ENCODE measurements around the gene GRID1.

Gene GRID1

DNA sequence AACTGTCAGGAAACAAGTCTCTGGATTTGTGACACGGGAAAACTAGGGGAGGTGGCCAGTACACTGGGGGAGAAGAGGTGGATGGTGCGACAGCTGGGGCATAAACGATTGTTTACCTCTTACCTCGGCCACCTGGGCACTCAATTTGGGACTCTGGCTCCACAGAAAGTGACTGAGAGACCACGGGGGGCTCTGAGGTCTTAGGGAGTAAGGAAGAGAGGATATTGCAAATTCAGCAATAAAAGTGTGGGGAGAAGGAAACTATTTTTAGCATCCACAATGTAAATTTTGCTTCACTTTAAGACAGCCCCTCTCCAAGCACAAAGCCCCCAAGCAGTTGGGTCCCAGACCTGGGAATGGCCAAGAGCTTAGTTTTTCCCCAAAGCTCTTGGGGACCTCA is 440.5 kb downstream of the GRID1 start:
- DNase-seq (ENCODE audit: low read depth in 3 of 3): no peak

DNA sequence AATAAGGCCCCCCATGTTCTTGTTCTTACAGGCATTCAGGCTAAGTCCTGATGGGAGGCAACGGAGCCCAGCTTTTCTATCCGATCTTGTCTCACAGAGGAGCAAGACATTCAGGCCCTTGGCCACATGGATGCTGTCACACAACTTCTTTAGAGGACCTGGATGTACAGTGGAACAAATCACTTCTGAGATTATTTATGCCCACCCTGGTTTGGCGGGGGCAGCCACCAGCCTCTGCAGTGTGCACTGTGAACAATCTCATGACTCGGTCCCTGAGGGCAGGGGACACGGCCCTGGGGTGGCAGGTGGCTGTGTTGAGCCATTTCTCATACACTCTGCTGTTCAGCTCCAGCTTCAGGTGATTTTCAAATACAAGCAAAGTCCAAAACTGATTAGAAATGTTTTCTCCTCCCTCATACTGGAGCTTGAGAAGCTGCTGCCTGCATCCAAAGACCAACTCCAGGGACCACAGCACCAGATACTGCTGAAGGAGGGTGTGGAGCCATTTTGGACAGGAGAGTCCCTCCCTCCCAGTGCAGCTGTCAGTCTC is 441.3 kb downstream of the GRID1 start:
- no peak for DNase-seq (ENCODE audit: low read depth in 3 of 3)

DNA sequence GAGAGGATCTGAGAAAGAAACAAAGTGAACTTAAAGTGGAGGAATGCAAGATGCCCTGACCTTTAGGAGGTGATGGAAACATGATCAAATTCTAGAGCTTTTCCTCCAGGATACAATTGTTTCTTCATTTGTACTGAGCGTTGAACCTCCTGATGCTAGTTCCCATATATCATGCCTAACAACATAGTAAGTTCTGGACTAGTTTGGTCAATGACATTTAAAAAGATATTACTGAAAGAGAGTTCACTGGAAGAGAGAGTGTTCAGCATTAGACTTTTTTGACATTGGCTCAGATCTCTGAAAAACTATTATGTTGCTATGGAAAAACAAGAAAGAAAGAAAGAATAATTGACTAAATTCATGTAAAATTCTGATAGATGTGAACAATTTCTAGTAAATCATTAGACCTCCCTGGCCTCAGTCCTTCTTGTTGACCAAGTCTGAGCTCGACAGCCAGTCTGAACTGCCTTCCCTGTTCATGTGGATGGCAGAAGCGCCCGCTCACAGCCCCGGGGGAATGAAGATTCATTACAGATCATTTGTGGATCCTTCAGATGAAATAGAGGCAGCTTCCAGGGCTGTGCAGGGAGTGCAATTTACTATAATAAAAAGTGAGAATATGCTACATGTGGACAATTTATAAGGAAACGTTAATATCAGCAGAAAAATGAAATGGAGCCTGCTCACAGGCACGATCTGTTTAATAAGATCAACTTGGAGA is 442.1 kb downstream of the GRID1 start:
- DNase-seq (ENCODE audit: low read depth in 3 of 3): no peak

DNA sequence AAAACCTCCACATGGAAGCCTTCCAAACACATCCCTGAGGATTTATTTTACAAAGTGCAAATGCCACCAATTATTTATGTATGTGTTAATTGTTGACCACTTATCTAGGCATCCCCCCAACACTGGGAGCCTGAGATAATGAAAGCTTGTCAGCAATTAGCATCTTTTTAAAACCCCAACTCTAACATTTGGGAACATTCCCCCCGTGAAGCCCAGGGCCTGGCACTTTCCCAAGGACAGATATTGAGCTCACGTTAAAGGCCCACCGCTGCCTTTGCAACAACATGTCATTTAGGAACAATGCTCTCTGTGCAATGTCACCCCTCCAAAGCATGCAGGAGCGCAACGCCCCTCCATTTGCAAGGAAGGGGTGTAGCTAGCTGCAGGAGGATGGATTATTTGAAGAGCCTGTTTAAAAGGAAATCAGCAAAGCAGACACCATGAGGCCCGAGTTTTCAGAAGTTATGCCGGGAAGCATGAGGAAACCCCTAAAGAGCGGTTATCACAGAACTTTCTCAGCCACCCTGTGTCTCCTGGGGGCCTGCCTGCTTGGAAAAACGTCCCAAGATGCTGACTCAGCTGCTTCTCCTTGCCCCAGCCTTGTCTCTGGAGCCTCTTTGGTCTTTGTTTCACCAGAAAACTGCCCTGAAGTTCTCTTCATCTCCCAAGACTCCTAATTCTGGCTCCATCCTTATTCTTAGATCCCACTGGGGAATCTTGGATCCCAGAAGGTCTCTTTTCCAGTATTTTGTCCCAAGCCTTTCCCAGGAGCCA is 444.1 kb downstream of the GRID1 start:
- no peak for DNase-seq (ENCODE audit: low read depth in 3 of 3)

DNA sequence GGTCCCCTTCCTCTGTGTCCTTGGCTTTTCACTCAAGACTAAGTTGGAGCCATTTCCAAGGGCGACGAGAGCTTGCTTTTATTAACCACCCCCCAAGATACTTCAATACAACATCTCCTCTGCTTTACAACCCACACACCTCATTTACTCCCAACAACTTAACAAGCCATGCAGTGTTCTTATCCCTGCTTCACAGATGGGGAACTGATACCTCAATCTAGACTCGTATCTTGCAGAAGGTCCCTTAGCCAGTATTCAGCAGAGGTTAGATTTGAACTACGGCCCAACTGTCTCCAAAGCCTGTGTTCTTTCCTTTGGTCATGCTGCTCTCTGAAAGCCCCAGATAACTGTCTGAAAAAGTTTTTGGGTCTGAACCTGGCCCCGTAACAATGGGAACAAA is 444.8 kb downstream of the GRID1 start:
- DNase-seq (ENCODE audit: low read depth in 3 of 3): no peak

DNA sequence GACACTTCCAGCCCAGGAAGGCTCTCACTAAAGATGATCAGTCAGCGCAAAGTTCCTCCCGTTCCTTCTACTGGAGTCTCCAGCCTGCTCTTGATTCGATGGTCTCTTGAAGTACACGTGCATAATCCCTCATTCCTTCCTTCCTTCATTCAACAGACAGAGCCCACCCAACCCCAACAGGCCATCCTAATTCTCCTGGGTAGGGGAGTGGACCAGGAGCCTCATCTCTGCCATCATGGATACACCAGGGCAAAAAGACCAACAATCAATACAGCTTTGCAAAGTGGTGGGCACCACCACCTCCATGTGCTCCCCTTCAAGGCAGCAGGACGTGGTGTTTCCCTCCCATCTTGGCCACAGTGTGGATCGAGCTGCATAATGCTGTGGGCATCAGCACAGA is 446.3 kb downstream of the GRID1 start:
- no peak for DNase-seq (ENCODE audit: low read depth in 3 of 3)

DNA sequence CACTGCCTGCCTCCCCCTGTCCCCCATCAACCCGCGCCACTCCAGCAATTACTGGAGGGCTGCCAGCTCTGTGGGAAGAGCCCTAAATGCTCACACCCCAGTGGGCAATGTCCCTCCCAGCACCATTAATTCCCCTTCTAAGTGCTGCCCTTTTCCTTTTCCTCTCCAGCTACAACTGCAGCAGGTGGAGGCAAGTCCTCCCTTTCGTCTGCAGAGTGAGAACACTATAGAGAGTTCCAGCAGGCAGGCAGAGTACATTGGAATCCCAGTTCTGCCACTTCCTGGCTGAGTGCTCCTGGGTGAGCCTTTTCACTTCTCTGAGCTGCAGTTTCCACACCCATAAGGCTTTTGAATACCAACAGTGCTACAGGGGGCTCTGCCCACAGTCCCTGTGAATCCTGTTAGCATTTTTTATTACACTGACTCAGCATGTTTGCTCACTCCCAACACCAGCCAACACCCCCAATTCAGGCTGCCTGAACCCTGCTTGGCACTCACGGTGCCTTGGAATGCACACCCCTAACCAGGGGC is 447.0 kb downstream of the GRID1 start:
- DNase-seq (ENCODE audit: low read depth in 3 of 3): no peak

DNA sequence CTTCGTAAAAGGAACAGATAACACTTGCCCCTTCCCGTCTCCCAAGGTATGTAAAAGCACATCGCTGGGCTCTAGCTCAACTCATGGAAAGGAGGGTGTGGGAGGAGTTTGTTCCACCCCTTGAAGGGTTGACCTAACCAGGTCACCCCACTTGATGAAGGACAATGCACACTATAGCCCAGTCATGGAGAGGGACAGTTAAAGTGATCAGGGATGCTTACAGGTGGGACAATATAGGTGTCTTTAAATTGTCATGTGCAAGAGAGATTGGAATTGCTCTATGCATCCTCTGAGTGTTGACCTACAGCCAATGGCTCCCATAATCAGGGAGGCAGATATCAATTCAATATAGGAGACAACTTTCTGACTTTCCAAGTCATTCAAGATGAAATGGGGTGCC is 448.2 kb downstream of the GRID1 start:
- no peak for DNase-seq (ENCODE audit: low read depth in 3 of 3)

DNA sequence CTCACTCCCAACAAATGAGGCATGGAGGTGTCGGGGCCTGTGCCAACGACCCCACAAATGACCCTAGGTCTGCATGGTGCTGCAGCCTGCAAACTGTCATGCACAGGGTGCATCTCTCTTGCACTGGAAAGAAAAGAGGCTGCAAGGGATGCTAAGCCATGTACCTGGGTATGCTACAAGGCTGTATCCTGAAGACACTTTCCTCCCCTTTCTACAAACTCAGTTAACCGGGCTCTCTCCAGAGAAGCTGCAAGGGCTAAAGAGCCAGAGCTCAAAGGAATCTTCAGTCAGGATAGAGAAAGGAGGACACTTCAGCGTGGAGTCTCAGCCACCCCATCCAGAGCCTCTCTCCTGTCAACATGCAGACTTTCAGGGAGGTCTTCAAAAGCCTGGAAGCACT is 449.0 kb downstream of the GRID1 start:
- no peak for DNase-seq (ENCODE audit: low read depth in 3 of 3)

DNA sequence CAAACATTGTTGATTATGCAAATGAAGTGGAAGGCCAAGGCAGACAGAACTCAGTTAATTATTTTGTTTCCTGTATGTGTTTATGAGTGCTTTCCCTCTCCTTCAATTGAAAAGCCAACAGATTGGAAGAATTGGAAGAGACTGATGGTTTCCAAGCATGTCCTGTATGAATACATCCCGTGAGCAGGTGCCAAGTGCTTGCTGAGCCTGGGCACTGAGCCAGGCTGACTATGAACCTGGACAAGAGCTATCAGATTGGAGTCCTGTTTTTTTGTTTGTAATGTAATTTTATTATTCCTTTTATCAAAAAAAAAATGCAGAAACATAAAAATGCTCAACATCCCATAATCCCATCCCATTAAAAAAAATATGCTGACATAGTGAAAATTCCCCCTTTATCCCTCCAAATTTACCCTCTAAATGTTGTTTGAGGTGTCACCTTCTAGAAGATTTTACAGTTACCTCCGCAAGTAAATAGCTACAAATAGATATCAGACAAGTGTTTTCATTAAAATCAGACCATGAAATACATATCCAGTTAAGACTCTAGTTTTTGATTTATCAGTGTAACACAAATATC is 449.5 kb downstream of the GRID1 start:
- no peak for DNase-seq (ENCODE audit: low read depth in 3 of 3)

DNA sequence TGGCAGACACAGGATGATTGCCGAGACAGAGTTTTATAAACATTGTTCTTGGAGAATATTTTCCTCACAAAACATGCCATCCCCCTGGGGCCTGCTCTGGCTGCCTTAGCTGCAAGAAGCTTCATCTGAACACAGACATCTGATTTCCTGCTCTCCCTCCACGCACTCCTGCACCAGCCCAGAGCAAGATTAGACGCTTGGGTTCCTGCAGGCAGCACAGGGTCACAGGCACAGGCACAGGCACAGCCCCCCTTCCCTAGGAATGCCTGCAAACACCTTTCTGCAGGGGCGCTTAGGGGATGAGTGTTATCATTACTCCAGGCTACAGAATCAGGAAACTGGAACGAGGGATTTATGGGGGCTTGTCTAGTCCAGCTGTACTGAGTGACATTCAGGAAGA is 450.3 kb downstream of the GRID1 start:
- DNase-seq (ENCODE audit: low read depth in 3 of 3): no peak

DNA sequence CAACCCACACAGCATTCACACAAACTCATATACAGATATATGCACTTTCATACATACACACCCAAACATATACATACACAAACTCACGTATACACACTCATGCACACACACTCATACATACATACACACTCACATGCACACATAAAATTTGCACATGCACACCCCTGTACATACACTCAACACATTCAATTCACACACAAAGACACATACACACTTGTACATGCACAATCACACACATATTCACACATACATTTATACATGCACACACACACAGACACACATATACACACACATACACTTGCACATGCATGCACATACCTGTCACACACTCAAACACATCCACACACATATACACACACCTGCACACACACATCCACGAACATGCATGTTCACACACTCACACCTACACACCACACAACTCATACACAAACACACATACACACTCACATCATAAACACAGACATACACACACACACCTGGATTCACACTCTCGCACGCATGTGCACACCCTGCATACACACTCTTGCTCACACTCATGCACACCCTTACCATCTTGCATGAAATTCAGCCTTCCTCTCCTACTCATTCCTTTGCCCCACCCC is 451.2 kb downstream of the GRID1 start:
- no peak for DNase-seq (ENCODE audit: low read depth in 3 of 3)

DNA sequence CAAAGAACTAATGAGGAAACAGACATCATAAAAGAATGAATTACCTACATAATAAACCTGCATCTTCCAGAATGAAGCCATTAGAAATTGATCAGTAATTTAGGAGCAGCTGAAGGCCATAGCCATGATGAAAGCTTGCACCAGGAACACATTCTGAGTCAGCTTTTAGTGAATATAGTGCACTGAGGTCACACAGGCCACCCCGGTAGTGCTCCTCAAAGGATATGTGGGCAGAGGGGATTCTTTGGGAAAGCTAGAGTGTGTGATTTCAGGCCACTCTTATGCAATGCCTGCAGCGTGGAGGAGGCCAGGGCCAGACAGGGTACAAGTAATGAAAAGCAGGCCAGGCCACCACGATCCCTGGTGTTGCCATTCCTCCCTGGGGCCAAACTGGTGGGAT is 451.9 kb downstream of the GRID1 start:
- no peak for DNase-seq (ENCODE audit: low read depth in 3 of 3)

DNA sequence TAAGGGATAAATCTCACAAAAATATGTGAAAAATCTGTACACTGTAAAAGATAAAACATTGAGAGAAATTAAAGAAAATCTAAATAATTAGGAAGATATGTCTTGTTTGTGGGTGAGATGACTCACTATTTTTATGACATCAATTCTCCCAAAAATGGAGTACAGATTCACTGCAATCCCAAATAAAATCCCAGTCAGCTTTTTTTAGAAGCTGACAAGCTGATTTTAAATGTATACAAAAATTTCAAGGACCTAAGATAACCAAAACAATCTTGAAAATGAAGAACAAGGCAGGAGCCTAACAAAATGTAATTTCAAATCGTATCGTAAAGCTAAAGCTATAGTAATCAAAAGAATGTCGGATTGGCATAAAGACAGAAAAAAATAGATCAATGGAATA is 458.1 kb downstream of the GRID1 start:
- DNase-seq (ENCODE audit: low read depth in 3 of 3): no peak

DNA sequence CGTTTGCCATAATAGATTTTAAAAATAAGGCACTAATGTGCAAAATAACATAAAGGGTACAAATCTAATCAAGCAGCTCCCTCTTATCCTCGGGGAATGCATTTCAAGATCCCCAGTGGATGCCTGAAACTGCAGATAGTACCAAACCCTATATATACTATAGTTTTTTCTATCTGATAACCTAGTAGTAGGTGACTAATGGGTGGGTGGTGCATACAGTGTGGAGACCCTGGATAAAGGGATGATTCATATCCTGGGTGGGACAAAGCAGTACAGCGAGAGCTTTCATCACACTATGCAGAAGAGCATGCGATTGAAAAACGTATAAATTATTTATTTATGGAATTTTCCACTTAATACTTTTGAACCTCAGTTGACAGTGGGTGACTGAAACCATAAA is 464.5 kb downstream of the GRID1 start:
- DNase-seq (ENCODE audit: low read depth in 3 of 3): no peak

DNA sequence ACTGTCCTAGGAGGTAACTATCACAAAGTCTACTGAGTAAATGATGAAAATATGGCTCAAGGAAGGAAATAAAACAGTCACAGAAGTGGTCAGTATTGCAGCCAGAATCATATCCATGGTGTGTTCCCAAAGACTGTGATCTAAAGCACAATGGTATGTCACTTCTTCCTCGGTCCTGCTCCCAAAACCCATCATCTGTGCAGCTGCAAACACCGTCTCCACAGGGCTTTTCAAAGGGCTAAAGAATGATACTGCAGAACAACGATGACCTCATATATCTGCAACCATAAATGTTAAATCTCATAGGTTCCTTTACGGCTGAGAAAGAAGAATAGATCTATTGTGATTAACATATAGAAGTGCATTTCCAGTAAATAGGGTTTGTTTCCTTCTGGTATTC is 465.0 kb downstream of the GRID1 start:
- DNase-seq (ENCODE audit: low read depth in 3 of 3): no peak

DNA sequence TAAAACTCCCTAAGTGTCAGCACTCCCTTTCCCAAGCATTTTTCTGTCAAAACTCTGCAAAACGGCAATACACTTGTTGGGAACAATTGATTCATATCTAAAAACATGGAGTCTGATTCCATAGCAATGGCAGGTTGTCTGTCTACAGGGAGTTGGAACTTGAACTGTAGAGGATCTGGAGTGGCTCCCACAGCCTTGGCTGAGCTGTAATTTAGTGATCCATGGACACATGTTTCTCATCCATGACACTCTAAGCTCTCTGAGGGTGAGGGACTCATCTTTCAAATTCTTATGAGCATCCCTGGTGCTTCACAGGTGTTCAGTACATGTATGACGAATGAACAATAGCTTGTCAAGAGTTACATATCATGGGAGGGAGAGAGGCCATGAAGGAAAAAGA is 466.1 kb downstream of the GRID1 start:
- DNase-seq (ENCODE audit: low read depth in 3 of 3): no peak

DNA sequence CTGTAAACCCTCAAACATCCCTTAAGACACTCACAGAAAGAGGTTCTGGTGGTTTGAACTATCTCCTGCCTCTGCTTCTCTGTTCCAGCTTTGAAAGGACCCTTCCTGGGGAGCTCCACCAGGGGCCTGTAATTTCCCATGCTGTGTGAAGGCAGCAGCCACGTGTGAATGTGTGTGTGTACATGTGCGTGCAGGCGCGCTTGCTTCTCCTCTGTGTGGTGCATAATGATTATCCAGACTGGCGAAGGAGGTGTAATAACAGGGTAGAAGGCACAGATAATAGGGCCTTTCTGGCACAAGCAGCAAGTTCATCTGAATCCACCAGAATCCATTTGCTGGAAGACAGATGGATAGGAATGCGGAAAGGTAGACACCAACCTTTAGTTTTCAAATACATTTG is 466.5 kb downstream of the GRID1 start:
- no peak for DNase-seq (ENCODE audit: low read depth in 3 of 3)

DNA sequence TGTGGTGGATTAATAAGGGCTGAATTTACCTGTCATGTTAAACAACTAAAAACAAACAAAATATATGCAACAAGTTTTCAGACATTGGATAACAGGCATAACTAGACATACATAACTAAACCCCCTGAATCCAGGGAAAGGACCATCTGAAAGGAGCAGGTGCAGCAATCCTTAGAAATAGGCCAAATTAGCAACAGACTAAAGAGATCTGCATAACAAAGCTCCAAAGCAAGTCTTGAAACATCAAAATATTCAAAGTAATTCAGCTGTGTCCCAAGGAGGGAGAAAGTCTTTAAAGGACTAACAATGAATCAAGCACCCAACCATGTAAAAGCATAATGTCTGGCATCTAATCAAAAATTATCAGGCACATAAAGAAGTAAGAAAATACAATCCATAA is 475.1 kb downstream of the GRID1 start:
- DNase-seq (ENCODE audit: low read depth in 3 of 3): no peak

DNA sequence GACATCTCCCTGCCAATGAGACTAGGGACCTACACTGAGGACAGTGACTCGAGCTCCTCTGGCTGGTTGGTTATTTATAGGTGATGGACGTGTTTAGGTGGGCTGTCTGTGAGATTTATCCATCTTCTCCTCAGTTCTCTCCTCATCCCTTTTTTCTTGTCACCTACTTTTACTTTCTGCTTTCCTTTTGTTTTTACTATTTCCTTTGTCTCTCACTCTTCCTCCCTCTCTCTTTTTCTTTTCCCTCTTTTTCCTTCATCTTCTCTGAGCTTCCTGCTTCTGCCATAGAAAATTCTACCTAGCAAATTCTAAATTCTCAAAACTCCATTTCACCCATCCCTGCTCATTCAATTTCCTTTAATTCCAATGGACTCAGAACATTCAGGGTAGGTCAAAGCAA is 478.0 kb downstream of the GRID1 start:
- no peak for DNase-seq (ENCODE audit: low read depth in 3 of 3)

DNA sequence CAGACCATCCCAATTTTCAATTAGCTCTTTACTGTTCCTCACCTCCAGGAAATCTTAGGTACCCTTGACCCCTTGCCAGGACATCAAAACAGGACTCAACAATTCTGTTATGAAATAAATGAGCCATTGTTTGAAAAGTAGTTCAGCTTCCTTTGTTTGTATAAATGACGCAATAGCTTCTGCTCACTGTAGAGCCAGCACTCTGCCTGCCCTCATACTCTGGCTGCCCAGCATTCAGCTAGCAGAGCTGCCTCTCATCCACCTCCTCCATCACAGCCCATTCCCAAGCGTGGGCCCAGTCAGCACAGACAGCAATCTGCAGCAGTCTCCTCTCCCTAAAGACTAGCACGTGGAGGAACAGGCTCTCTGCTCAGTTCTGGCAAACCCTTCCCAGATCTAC is 478.6 kb downstream of the GRID1 start:
- no peak for DNase-seq (ENCODE audit: low read depth in 3 of 3)

DNA sequence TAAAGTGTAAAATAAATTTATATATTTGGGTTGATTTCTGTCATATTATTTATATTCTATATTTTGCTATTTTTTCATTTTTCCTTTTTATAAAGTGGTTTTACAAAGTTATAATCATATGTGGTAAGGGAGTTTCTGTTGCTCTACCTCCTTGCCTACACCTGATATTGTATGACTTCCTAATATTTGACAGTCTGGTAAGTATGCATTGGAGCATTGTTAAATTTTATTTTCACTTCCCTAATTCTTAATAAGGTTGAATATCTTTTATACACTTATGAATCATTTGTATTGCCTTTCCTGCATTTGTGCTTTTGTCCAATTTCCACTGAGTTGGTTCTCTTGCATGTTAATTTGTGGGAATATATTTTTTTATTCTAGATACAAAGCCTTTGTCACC is 492.4 kb downstream of the GRID1 start:
- no peak for DNase-seq (ENCODE audit: low read depth in 3 of 3)

All from stimulated activated CD4-positive, alpha-beta T cell treated with anti-CD3 and anti-CD28 coated beads, TNF-alpha, amount 100 ng/mL, for 48 hours (primary cell).